Coronary artery (tissue), 2 donors: ENCODE measurements around the gene SSTR5.
"Not testable (repeated sequence)": the region's sequence is repeated elsewhere in the genome, so short reads cannot be mapped to it uniquely, and the experiment has no call there.

ENCODE experiments used
- DNase-seq: peaks from one replicate; pipeline ENCODE4 v3.0.0-alpha.2; 2017; ENCODE audit warnings: low spot score
- H3K27ac ChIP-seq, 2 donors: fragments of 200-600 bp; sonication (generic); one replicate each; pipeline ENCODE4 v1.5.1; 2016 to 2019
- H3K4me3 ChIP-seq: fragments of 200-600 bp; sonication (generic); 2 replicates; pipeline ENCODE4 v1.5.1; 2016; ENCODE audit warnings: mild to moderate bottlenecking, moderate library complexity
- TF ChIP-seq, protein P1 (sequence below): fragments of 200-600 bp; sonication (generic); IDR thresholded peaks from one replicate; pipeline ENCODE4 v1.5.1; 2019; ENCODE audit warnings: antibody characterized with exemption

SSTR5 gene

DNA sequence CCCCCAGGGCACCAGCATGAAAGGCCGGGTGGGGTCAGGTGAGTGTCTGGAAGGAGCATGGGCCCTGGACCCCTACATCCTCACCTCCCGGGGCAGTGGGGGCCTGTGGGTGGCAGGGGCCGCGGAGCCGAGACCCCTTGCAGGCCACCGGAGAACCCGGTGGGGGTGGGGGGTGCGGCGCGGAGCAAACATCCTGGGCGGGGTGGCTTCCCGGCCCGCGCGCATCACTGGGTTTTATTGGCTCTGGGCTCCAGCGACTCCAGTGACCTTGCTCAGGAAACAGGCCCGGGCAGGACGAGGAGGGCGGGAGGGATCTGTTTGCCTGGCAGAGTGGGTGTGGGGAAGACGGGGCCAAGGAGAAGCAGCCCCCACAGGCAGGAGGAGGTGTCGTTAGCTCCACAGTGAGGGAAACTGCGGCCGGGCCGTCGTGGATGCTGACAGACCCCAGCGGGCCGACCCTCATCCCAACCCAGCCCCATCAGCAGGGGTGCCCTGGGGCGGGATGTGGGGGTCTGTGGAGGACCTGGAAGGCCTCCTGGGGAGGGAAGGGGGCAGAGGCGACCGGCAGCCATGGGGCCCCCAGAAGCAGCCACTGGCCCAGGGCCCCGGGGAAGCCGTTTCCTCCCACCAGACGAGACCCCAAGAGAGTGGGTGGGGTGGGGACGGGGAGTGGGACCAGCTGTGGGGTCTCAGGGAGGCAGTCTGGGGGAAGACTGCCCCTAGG lies 10.6 kb downstream of the SSTR5 start:
- TF ChIP-seq, protein P1, sequence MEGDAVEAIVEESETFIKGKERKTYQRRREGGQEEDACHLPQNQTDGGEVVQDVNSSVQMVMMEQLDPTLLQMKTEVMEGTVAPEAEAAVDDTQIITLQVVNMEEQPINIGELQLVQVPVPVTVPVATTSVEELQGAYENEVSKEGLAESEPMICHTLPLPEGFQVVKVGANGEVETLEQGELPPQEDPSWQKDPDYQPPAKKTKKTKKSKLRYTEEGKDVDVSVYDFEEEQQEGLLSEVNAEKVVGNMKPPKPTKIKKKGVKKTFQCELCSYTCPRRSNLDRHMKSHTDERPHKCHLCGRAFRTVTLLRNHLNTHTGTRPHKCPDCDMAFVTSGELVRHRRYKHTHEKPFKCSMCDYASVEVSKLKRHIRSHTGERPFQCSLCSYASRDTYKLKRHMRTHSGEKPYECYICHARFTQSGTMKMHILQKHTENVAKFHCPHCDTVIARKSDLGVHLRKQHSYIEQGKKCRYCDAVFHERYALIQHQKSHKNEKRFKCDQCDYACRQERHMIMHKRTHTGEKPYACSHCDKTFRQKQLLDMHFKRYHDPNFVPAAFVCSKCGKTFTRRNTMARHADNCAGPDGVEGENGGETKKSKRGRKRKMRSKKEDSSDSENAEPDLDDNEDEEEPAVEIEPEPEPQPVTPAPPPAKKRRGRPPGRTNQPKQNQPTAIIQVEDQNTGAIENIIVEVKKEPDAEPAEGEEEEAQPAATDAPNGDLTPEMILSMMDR, result no peak
- no peak for DNase-seq
- H3K27ac ChIP-seq, result no peak overlapping the region
- no peak overlapping the region for H3K4me3 ChIP-seq

DNA sequence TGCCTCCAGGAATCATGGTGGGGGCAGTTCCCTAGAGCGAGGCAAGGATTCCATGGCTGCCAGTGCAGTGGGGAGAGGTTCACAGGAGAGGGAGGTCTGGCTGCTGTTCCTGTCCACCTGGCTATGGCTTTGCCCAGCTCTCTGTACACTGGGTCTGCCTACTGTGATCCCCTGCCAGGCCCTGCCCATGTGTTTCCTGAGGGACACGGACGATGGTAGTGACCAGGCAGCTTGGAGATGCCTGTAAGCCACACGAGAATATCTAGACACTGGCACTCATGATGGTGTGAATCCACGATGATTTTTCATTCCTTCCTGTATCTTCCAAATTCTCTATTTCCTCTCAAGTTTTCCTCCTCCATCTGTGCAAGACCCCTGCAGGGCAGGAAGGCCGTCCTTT lies 12.4 kb downstream of the SSTR5 start:
- no peak overlapping the region for H3K4me3 ChIP-seq

DNA sequence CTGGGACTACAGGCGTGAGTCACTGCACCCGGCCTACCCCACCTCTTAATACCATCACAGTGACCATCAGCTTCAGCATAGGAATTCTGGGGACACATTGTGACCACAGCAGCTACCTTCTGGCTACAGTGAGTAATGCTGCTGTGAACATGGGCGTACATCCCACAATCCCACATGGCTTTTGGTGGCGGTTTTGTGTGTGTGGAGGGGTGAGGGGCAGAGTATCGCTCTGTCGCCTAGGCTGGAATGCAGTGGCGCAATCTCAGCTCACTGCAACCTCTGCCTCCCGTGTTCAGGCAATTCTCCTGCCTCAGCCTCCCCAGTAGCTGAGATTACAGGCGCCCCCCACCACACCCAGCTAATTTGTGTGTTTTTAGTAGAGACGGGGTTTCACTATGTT lies 13.9 kb downstream of the SSTR5 start:
- not testable (repeated sequence) for DNase-seq, H3K4me3 ChIP-seq, H3K27ac ChIP-seq

More for the DNA sequence above, 12.4 kb downstream of the SSTR5 start:
- no peak for DNase-seq
- TF ChIP-seq, protein P1, result no peak
- no peak overlapping the region for H3K27ac ChIP-seq

DNA sequence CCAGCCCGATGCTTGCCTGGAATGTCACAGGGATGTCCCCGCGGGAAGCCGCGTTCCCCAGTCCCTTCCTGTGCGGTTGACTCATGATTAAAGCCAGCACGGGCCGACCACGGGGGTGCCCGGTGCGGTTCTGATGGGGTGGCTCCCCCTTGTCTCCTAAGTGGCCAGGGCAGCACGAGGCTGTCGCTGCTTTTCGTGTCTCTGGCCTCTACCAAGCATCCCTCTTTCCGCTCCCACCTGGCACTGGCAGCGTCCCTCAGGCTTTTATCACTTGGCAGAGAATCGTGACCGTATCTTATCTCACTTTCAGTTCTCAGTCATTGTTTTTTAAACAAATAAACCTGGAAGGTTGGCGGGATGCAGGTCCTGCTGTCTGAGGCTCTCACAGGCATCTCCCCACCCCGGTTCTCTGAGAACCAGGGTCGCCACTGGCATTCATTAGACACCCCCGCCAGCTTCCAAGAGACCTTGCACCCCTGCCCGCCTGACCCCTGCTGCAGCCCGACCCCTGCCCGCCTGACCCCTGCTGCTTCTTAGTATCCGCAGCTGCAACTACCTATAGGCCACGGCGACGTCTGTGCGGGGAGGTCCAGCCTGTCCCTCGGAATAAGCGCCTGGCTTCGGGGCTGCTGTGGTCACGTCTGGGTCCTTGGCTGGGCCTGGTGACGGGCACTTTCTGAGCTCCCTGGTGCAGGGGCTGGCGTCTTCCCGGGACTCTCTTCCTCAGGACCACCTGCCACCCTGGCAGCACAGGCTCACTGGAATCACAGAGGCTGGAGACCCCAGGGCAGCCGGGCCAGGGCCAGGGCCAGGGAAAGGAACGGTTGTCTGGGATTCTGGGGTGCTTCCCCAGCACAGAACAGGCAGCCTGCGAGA lies 16.0 kb downstream of the SSTR5 start:
- Histone ChIP-seq H3K4me3 (peak overlapping the region; percentile 58), H3K27ac (peak overlapping the region; percentile 71 to 88)
- no peak for DNase-seq
- TF ChIP-seq, protein P1, result no peak

DNA sequence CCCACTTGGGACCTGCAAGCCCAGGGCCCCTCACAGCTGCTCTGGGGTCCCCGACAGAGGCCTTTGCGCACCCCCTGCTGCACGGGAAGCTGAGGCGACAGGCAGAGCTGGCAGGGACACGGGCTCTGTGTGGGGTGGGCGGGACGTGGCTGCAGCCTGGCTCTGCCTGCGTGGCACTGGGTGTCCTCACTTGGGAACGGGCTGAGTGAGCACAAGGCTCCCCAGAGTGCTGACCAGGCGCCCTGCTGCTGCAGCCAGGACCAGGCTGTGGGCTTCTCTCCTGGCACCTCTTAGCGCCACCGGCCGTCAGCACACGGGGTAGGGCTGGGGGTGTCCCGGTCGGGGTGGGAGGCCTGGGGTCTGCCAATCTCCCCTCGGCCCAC lies 16.9 kb downstream of the SSTR5 start:
- Histone ChIP-seq H3K4me3 (peak overlapping the region; percentile 58), H3K27ac (peak overlapping the region; percentile 71 to 88)
- peak; percentile 86 for DNase-seq
- TF ChIP-seq, protein P1, result no peak

DNA sequence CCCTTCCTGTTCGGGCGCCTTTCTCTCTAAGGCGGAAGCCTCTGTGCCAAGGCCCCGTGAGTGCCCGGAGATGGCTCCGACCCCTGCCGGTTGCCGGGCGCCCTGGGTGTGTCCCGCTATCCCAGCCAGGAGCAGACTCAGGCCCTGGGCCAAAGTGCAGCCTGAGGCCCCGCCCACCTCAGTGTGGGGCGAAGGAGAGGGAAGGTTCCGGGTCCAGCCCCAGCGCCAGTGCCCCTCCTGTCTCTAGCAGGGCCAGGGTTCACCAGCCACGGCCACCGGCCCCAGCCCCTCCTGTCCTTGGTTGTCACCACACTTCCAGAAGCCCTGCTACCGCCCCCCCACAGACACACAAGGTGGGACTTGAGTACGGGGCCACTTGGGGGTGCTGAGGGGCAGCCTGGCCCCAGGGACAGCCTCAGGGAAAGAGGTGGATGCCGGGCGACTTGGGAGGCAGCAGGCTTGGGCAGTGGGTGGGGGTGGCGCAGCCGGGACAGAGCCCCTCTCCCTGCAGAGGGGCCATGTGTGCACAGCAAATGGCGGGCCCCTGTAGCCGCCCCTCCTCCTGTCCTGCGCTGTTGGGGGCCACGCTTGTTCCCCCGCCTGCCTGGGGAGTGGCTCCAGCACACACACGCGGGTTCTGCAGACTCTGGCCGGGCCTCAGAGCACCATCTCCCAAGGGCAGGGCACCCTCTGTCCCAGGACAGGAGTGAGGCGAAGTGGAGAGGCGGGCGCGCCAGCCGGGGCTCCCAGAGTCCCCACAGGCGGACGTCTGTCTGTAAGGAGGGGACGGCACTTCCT lies 17.5 kb downstream of the SSTR5 start:
- TF ChIP-seq, protein P1, result no peak
- peak; percentile 86 for DNase-seq
- peak overlapping the region; percentile 58 for H3K4me3 ChIP-seq

More for the DNA sequence above, 17.5 kb downstream of the SSTR5 start:
- H3K27ac ChIP-seq, result peak overlapping the region; percentile 71 to 88
